Activated CD4-positive, alpha-beta T cell treated with anti-CD3 and anti-CD28 coated beads, Interleukin-10, Interleukin-2, amounts not matched to agents 100 ng/mL and 50 ng/mL, durations not matched to agents 16 hours and 8 hours (primary cell): Measurements from ENCODE around the gene CHST12.
A peak's percentile ranks its signal among the peaks of the same experiment; 100 is the strongest.
"Not testable (repeated sequence)": the region's sequence is repeated elsewhere in the genome, so short reads cannot be mapped to it uniquely, and the experiment has no call there.

Experiments
- DNase-seq: peaks from one replicate; pipeline ENCODE4 v3.0.0-alpha.2; 2020

Gene CHST12

GRCh38 chr7:2437537-2438148, 34.2 kb downstream of the CHST12 start:
- no peak for DNase-seq

DNA sequence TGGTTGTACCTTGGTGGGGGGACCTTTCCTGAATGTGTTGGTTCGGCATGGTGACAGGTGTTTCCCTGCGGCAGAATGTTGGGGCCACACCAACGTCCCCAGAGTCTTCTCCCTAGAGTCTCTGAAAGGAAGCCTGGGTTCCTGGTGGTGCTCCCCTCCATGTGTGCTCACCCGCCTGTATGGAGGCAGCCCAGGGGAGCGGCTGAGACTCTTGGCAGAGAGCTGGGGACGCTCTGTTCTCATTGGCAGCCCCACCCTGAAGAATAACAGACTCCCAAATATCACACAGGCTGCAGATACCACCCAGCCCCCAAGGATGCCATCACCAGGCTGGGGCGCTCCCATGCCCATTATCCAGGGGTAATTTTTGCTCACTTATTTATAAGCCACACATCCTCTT, 34.8 kb downstream of the CHST12 start:
- DNase-seq = no peak

DNA sequence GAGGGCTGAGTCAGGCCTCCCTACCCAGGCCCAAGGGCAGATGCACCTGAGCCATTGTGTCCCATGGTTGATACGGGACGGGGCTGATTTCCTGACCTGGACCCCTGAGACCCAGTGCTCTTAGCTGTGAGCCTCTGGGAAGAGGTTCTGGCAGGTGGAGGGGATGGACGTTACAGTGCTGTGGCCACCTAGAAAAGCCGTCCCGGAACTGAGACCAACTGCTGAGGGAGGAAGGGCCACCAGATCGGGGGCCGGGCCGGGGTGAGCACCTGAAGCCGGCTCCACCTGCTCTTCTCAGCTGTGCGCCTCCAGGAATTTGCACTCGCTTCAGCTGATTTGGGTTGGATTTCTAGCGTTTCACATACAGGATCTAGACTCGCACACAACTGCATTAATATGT, 35.4 kb downstream of the CHST12 start:
- no peak for DNase-seq

- DNase-seq = no peak
These were observed 37.3 kb downstream of the CHST12 start for GRCh38 chr7:2440608-2441245.

DNA sequence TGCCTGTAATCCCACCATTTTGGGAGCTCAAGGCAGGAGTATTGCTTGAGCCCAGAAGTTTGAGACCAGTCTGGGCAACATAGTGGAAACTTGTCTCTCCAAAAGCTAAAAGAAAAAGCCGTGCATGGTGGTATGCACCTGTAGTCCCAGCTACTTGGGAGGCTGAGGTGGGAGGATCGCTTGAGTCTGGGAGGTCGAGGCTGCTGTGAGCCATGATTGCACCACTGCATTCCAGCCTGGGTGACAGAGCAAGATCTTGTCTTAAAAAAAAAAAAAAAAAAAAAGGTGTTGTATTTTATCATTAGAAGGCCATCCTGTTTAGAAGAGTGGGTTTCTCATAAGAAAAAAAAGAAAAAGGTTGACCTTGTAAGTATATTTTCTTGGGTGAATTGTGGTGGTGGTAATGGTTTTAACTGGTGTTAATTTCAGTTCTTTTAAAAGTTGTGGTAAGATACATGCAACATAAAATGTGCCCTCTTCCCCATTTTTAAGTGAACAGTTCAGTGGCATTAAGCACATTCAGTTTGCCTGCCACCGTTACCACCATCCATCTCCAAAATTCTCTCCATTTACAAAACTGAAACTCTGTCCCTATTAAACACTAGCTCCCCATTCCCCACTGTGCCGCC, 38.1 kb downstream of the CHST12 start:
- no peak for DNase-seq

DNA sequence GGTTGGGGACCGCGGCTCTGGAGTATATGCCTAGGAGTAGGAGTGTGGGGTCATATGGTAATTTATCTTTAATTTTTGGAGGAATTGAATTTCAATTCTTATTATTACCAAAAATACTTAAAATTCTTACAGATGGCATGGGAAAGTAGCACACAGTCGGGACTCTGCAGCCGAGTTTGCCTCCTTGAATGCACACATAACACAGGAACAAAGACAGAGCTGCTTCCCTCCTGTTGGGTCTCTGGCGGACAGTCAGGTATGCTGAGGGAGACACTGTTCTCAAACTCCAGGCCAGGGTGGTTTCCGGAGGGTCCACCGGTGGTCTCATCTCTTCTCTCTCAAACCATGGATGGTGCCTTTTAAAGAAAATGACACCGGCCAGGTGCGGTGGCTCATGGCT, 40.1 kb downstream of the CHST12 start:
- DNase-seq = no peak

DNA sequence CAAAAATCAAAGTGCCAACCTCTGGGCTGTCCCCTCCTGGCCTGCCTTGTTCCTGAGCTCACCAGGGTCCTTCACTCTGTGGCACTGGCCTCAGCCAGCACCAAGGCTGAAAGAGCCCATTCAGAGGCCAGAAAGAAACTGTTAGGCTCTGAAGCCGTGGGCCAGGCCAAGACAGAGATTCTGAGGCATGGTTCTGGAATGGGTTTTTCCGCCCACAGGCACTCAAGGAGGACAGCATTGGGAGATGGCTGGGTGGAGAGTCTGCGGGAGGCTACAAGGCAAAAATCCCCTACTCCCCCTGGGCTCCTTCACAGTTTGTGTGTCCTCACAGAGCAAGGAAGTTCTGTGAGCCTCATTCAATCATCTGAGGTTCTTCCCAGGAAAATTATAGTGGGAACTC, 41.1 kb downstream of the CHST12 start:
- no peak for DNase-seq

GRCh38 chr7:2445047-2445446, 41.6 kb downstream of the CHST12 start:
- DNase-seq = no peak

- no peak for DNase-seq
These were observed 42.6 kb downstream of the CHST12 start for GRCh38 chr7:2445898-2446555.

GRCh38 chr7:2446676-2447075, 43.3 kb downstream of the CHST12 start:
- DNase-seq = no peak

- DNase-seq = no peak
These were observed 47.0 kb downstream of the CHST12 start for GRCh38 chr7:2450198-2451107.

GRCh38 chr7:2451171-2452073, 48.0 kb downstream of the CHST12 start:
- peak; percentile 83 for DNase-seq

GRCh38 chr7:2452074-2452507, 48.7 kb downstream of the CHST12 start:
- no peak for DNase-seq

DNA sequence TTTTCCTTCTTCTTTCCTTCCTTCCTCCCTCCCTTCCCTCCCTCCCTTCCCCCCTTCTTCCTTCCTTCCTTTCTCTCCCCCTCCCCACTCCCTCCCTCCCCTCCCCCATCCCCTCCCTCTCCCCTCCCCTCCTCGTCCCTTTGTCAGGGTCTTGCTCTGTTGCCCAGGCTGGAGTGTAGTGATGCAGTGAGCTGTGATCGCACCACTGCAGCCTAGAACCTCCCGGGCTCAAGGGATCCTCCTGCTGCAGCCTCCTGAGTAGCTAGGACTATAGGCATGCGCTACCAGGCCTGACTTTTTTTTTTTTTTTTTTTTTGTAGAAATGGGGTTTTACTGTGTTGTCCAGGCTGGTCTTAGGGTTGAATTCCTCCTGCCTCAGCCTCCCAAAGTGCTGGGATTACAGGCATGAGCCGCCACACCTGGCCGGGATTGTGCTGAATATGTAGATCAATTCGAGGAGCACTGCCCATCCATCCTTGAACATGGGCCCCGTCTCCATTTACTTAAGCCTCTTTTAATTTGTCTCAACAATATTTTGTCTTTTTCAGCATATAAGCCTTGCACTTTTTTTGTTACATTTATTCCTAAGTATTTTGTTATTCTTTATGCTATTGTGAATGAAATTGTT, 49.3 kb downstream of the CHST12 start:
- DNase-seq = no peak

- DNase-seq = not testable (repeated sequence)
These were observed 50.4 kb downstream of the CHST12 start for GRCh38 chr7:2453849-2454248.

DNA sequence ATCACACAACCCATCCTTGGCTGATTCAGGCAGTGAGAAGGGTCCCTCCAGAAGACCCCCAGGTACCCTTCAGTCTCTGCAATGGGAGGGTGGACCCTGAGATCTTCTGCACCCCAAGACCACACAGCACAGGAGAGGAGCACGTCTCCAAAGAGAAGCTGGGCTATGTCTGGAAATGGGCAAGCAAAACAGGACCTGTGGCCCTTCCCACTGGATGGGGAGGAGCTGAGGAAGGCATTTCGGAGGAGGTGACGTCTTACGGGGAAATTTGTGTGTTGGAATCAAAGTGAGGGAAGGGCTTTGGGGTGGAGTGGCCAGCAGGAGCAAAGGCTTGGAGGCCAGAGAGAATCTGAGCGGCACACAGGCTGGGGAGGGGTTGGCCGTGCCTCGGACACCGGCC, 56.3 kb downstream of the CHST12 start:
- no peak for DNase-seq

DNA sequence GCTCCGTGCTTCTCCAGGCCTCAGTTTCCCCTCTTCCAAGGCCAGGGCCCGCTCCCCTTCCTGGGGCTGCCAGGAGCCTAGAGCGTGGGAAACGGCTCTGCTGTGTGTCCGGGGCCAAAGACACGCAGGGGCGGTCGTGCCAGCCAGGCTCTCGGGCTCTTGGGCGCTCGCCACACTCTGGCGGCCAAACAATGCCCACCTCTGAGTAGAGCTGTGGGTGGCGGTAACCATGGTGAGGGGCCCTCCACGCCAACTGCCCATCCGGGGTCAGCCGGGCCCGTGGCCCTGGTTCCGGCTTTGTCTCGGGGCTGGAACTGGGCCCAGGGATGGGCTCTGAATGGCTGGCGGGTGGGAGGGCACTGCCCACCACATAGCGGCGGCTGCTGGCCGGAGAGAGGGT, 56.8 kb downstream of the CHST12 start:
- no peak for DNase-seq

- DNase-seq = no peak
These were observed 57.2 kb downstream of the CHST12 start for GRCh38 chr7:2460641-2461040.

DNA sequence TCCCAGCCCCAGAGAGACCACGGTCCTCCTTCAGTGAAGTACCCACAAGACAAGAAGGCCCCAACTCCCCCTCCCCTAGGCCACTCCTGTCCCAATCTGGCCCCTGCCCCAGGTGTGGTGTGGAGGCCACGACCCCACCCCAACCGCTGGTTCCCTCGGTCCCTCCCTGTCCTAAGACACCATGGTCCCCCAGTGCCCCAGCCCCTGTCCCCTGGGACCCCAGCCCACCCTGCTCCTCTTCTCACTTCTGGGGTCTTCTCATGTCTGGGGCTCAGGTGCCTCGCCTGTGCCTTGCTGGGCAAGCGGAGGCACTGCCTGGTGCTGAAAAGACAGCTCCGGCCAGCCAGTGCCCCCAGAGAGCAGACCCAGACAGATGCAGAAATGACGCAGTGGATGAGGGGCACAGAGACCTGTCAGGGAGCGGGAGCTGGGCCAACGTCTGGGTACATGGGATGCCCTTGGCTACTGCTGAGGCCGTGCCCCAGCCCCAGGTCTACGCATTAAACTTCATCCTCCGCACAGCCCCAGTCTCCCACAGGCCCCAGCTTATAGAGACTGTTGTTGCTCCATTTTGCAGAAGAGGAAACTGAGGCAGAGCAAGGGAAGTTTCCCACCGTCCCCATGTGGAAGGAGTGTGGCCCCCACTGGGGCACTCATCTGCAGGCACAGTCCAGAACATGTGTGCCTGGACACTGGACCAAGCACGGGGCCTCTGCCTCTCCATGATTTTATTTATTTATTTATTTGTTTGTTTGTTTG, 58.0 kb downstream of the CHST12 start:
- DNase-seq = no peak

DNA sequence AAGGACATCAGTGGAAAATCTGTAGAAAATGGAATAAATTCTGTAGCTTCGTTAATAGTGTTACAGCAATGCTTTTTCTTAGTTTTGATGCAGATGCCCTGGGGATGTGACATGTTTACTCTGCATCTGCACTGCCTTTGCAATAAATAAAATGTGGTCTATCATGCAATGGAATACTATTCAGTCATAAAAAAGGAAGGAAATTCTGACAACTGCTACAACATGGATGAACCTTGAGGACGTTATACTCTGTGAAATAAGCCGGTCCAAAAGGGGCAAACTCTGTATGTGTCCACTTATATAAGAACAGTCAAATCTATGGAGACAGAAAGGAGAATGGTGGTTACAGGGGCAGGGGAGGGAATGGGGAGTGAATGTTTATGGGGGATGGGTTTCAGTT, 59.3 kb downstream of the CHST12 start:
- DNase-seq = no peak

DNA sequence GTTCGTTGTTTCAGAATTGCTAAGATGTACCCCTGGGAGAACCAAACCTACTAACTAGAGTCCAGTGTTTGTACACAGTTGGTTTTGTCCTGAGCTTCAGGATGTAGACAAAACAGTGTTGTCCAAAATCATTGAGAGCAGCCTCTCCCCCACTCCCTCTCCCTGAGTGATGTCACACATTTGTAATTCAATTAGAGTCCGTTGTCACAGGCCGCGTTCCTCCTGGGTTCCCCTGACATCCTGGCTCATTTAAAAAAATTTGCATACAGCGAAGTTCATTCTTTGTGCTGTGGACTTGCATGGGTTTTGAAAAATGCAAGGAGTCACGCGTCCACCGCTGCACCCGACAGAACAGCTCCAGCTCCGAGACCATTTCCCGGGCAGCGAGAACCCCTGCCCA, 62.5 kb downstream of the CHST12 start:
- no peak for DNase-seq
